Mesenchymal stem cell (in vitro differentiated cells and primary cell): ENCODE measurements around the gene MTMR12.
A peak's percentile ranks its signal among the peaks of the same experiment; 100 is the strongest.
"Not testable (repeated sequence)": the region's sequence is repeated elsewhere in the genome, so short reads cannot be mapped to it uniquely, and the experiment has no call there.

ENCODE experiments used
- DNase-seq: peaks from one replicate; pipeline ENCODE4 v3.0.0-alpha.2; 2013
- H2AFZ ChIP-seq: one replicate; pipeline ENCODE4 v1.6.1; 2013; ENCODE audit warnings: low read depth, mild to moderate bottlenecking, control low read depth, inconsistent platforms, low read length, moderate library complexity
- H2AK5ac ChIP-seq: 2 replicates; pipeline ENCODE4 v1.6.1; 2013; ENCODE audit warnings: low read length, moderate library complexity, mild to moderate bottlenecking, inconsistent platforms; ENCODE audit not compliant: severe bottlenecking
- H2BK120ac ChIP-seq: one replicate; pipeline ENCODE4 v1.6.1; 2013; ENCODE audit warnings: low read depth, mild to moderate bottlenecking, inconsistent platforms, low read length, moderate library complexity
- H2BK12ac ChIP-seq, 2 experiments: one replicate each; pipeline ENCODE4 v1.6.1; 2013; ENCODE audit warnings: inconsistent platforms in 2 of 2, low read length in 2 of 2, mild to moderate bottlenecking in 2 of 2, moderate library complexity in 2 of 2, control low read depth in 1 of 2
- H2BK15ac ChIP-seq: one replicate; pipeline ENCODE4 v1.6.1; 2013; ENCODE audit warnings: mild to moderate bottlenecking, low read depth, inconsistent platforms; ENCODE audit not compliant: poor library complexity, severe bottlenecking
- H2BK5ac ChIP-seq: 2 replicates; pipeline ENCODE4 v1.6.1; 2013; ENCODE audit warnings: low read depth, mild to moderate bottlenecking, low read length, control low read depth, inconsistent platforms; ENCODE audit not compliant: poor library complexity, severe bottlenecking
- H3K14ac ChIP-seq, 2 experiments: one replicate each; pipeline ENCODE4 v1.6.1; 2013; ENCODE audit warnings: inconsistent platforms in 2 of 2, low read length in 2 of 2, control low read depth in 1 of 2, mild to moderate bottlenecking in 1 of 2, moderate library complexity in 1 of 2
- H3K18ac ChIP-seq, 2 experiments: one replicate each; pipeline ENCODE4 v1.6.1; 2013; ENCODE audit warnings: inconsistent platforms in 2 of 2, low read length in 2 of 2, control low read depth in 1 of 2, low read depth in 1 of 2, mild to moderate bottlenecking in 1 of 2
- H3K23ac ChIP-seq, 2 experiments: one replicate each; pipeline ENCODE4 v1.6.1; 2013; ENCODE audit warnings: inconsistent platforms in 2 of 2, low read length in 2 of 2, mild to moderate bottlenecking in 2 of 2, moderate library complexity in 2 of 2, control low read depth in 1 of 2
- H3K27ac ChIP-seq: 2 replicates; pipeline ENCODE4 v1.5.1; 2013; ENCODE audit warnings: mild to moderate bottlenecking, moderate library complexity, low read length, control low read depth, inconsistent platforms; ENCODE audit not compliant: poor library complexity, severe bottlenecking
- H3K27me3 ChIP-seq, 2 experiments: 2 replicates each; pipeline versions ENCODE4 v1.6.1 to v1.7.0; 2013; ENCODE audit warnings: low read length in 2 of 2, mild to moderate bottlenecking in 2 of 2, moderate library complexity in 2 of 2, control low read depth in 1 of 2, inconsistent platforms in 1 of 2; ENCODE audit not compliant: control insufficient read depth in 1 of 2, insufficient read depth in 1 of 2
- H3K36me3 ChIP-seq, 2 experiments: 2 replicates each; pipeline versions ENCODE4 v1.6.1 to v1.7.0; 2013; ENCODE audit warnings: low read length in 2 of 2, control low read depth in 1 of 2, inconsistent platforms in 1 of 2, low read depth in 1 of 2, mild to moderate bottlenecking in 1 of 2; ENCODE audit not compliant: insufficient read depth in 2 of 2, control insufficient read depth in 1 of 2
- H3K4ac ChIP-seq, 2 experiments: one replicate each; pipeline ENCODE4 v1.6.1; 2013; ENCODE audit warnings: inconsistent platforms in 2 of 2, low read length in 2 of 2, mild to moderate bottlenecking in 2 of 2, moderate library complexity in 2 of 2, control low read depth in 1 of 2, low read depth in 1 of 2
- H3K4me1 ChIP-seq: 2 replicates; pipeline ENCODE4 v1.6.1; 2013; ENCODE audit warnings: low read depth, low read length, control low read depth; ENCODE audit not compliant: control insufficient read depth, insufficient read depth
- H3K4me2 ChIP-seq: 2 replicates; pipeline ENCODE4 v1.6.1; 2013; ENCODE audit warnings: low read length, mild to moderate bottlenecking, inconsistent platforms; ENCODE audit not compliant: poor library complexity, severe bottlenecking
- H3K4me3 ChIP-seq, 2 experiments: 2 replicates each; pipeline versions ENCODE4 v1.5.1 to v1.7.0; 2013; ENCODE audit warnings: low read length in 2 of 2, mild to moderate bottlenecking in 2 of 2, control low read depth in 1 of 2, low read depth in 1 of 2; ENCODE audit not compliant: insufficient read depth in 1 of 2
- H3K79me1 ChIP-seq: replicated peaks from 2 replicates; pipeline ENCODE4 v1.6.1; 2013; ENCODE audit warnings: mild to moderate bottlenecking, control low read depth, low read length, inconsistent platforms; ENCODE audit not compliant: poor library complexity, severe bottlenecking
- H3K9ac ChIP-seq: 2 replicates; pipeline ENCODE4 v1.7.0; 2013; ENCODE audit warnings: mild to moderate bottlenecking, low read length, moderate library complexity
- H3K9me3 ChIP-seq: 2 replicates; pipeline ENCODE4 v1.7.0; 2013; ENCODE audit warnings: mild to moderate bottlenecking, low read length; ENCODE audit not compliant: control insufficient read depth
- H4K8ac ChIP-seq: one replicate; pipeline ENCODE4 v1.6.1; 2013; ENCODE audit warnings: inconsistent platforms, mild to moderate bottlenecking, low read length, moderate library complexity
- H4K91ac ChIP-seq: one replicate; pipeline ENCODE4 v1.6.1; 2013; ENCODE audit warnings: mild to moderate bottlenecking, low read length, inconsistent platforms
- WGBS: methylation state at CpG from one replicate; pipeline ENCODE4 v1.1.7; 2013; ENCODE audit warnings: mixed read lengths; 5-methylcytosine and 5-hydroxymethylcytosine counted together

Gene MTMR12

DNA sequence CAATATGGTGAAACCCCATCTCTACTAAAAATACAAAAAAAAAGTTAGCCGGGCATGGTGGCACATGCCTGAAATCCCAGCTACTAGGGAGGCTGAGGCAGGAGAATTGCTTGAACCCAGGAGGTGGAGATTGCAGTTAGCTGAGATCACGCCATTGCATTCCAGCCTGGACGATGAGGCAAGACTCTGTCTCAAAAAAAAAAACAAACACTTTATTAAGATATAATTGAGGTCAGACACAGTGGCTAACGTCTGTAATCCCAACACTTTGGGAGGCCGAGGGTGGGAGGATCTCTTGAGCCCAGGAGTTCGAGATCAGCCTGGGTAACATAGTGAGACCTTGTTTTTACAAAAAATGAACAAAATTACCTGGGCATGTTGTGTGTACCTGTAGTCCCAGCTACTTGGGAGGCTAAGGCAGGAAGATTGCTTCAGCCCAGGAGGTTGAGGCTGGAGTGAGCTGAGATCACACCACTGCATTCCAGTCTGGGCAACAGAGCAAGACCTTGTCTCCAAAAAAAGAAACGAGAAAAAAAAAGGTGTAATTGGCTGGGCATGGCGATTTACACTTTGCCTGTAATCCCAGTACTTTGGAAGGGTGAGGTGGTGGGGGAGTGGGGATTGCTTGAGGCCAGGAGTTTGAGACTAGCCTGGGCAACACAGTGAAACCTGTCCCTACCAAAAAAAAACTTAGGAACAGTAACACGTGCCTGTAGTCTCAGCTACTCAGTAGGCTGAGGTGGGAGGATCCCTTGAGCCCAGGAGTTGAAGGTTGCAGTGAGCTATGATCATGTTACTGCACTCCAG lies 16.6 kb downstream of the MTMR12 start:
- H3K9me3 ChIP-seq, H3K23ac ChIP-seq, H3K4ac ChIP-seq, DNase-seq, H2AFZ ChIP-seq, H4K91ac ChIP-seq, H3K14ac ChIP-seq, H2BK120ac ChIP-seq, H2BK12ac ChIP-seq, H2BK15ac ChIP-seq, H3K4me2 ChIP-seq, H3K4me3 ChIP-seq, H3K9ac ChIP-seq, H2BK5ac ChIP-seq, H3K27me3 ChIP-seq, H3K18ac ChIP-seq, H2AK5ac ChIP-seq, H4K8ac ChIP-seq: not testable (repeated sequence)
- H3K79me1 ChIP-seq = peaks cover 36% of the 10 kb centered on the region
- H3K36me3 ChIP-seq = peaks cover 9 to 43% of the 10 kb centered on the region in 2 experiments
- peaks cover 11% of the 10 kb centered on the region for H3K4me1 ChIP-seq
- peak overlapping the region; percentile 47 for H3K27ac ChIP-seq
- WGBS = 94% methylated on average over 8 of the region's 9 CpGs

DNA sequence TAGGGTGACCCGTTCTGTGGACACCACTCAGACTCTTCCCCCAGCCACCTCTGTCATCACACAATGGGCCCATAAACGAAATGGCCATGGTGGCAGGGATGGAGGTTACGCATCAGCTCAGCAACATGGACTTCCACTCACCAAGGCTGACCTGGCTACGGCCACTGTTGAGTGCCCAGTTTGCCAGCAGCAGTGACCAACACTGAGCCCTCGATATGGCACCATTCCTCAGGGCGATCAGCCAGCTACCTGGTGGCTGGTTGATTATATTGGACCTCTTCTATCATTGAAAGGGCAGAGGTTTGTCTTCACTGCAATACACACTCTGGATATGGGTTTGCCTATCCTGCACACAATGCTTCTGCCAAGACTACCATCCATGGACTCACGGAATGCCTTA lies 21.1 kb downstream of the MTMR12 start:
- 92% methylated on average over 7 of the region's 7 CpGs for WGBS
- no peak for DNase-seq
- no peak overlapping the region for H4K91ac ChIP-seq
- no peak overlapping the region for H3K4me3 ChIP-seq
- no peak overlapping the region for H2AK5ac ChIP-seq
- H2BK120ac ChIP-seq = no peak overlapping the region
- H3K36me3 ChIP-seq = peaks cover 17 to 43% of the 10 kb centered on the region in 2 experiments
- no peak overlapping the region for H4K8ac ChIP-seq
- no peaks in the 10 kb centered on the region for H3K9me3 ChIP-seq
- no peak overlapping the region for H2BK5ac ChIP-seq
- H3K23ac ChIP-seq = no peak overlapping the region
- H3K27me3 ChIP-seq = no peaks in the 10 kb centered on the region
- peaks cover 32% of the 10 kb centered on the region for H3K79me1 ChIP-seq
- no peak overlapping the region for H2BK15ac ChIP-seq
- H3K4me2 ChIP-seq = no peak overlapping the region
- no peak overlapping the region for H2BK12ac ChIP-seq
- no peak overlapping the region for H2AFZ ChIP-seq
- H3K4me1 ChIP-seq = peaks cover 5% of the 10 kb centered on the region
- no peak overlapping the region for H3K27ac ChIP-seq
- no peak overlapping the region for H3K9ac ChIP-seq
- H3K14ac ChIP-seq = no peak overlapping the region
- H3K18ac ChIP-seq = no peak overlapping the region
- no peak overlapping the region for H3K4ac ChIP-seq

DNA sequence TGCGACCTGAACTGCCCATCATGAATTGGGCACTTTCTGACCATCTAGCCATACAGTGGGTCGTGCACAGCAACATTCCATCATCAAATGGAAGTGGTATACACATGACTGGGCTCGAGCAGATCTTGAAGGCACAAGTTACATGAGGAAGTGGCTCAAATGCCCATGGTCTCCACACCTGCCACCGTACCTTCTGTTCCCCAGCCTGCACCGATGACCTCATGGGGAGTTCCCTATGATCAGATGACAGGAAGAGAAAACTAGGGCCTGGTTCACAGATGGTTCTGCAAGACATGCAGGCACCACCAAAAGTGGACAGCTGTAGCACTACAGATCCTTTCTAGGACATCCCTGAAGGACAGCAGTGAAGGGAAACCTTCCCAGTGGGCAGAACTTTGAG lies 21.8 kb downstream of the MTMR12 start:
- no peak overlapping the region for H3K27ac ChIP-seq
- no peak overlapping the region for H3K14ac ChIP-seq
- no peak overlapping the region for H3K4me2 ChIP-seq
- no peak overlapping the region for H3K9ac ChIP-seq
- H3K18ac ChIP-seq = no peak overlapping the region
- no peak overlapping the region for H2BK15ac ChIP-seq
- WGBS = 97% methylated on average over 5 of the region's 5 CpGs
- no peaks in the 10 kb centered on the region for H3K9me3 ChIP-seq
- H2BK12ac ChIP-seq = no peak overlapping the region
- no peak overlapping the region for H2AFZ ChIP-seq
- peaks cover 34% of the 10 kb centered on the region for H3K79me1 ChIP-seq
- H3K4ac ChIP-seq = no peak overlapping the region
- H3K36me3 ChIP-seq = peaks cover 17 to 39% of the 10 kb centered on the region in 2 experiments
- H3K23ac ChIP-seq = no peak overlapping the region
- H2BK120ac ChIP-seq = no peak overlapping the region
- H3K4me3 ChIP-seq = no peak overlapping the region
- no peaks in the 10 kb centered on the region for H3K4me1 ChIP-seq
- no peak for DNase-seq
- no peaks in the 10 kb centered on the region for H3K27me3 ChIP-seq
- H4K8ac ChIP-seq = no peak overlapping the region
- no peak overlapping the region for H2AK5ac ChIP-seq
- H2BK5ac ChIP-seq = no peak overlapping the region
- no peak overlapping the region for H4K91ac ChIP-seq

DNA sequence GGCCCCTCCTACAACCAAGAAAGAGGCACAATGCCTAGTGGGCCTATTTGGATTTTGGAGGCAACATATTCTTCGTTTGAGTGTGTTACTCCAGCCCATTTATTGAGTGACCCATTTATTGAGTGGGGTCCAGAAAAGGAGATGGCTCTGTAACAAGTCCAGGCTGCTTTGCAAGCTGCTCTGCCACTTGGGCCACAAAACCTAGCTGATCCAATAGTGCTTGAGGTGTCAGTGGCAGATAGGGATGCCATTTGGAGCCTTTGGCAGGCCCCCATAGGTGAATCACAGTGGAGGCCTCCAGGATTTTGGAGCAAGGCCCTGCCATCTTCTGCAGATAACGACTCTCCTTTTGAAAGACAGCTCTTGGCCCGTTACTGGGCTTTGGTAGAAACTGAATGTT lies 22.2 kb downstream of the MTMR12 start:
- H2BK5ac ChIP-seq, H3K4me1 ChIP-seq, H2BK12ac ChIP-seq, H2BK15ac ChIP-seq, H3K9me3 ChIP-seq, H4K8ac ChIP-seq, H2BK120ac ChIP-seq, H2AFZ ChIP-seq, H3K4me3 ChIP-seq, H3K14ac ChIP-seq, H3K23ac ChIP-seq, H3K18ac ChIP-seq, H3K27me3 ChIP-seq, DNase-seq, H3K9ac ChIP-seq, H2AK5ac ChIP-seq, H4K91ac ChIP-seq, H3K4ac ChIP-seq, H3K27ac ChIP-seq, H3K4me2 ChIP-seq: not testable (repeated sequence)
- Histone ChIP-seq H3K36me3 (peaks cover 17 to 36% of the 10 kb centered on the region in 2 experiments), H3K79me1 (peaks cover 36% of the 10 kb centered on the region)
- WGBS = 92% methylated on average over 3 of the region's 3 CpGs
